ENCODE measurements around the gene NES.

Gene NES

GRCh38 chr1:156676820-156677615 is at the start of gene NES:
Gene NES, minus strand, starts transcription at chr1:156677407. Its CDS starts 143 bp downstream, at chr1:156677264.
- DNase-seq = no peak

GRCh38 chr1:156726549-156727226 is 49.5 kb upstream of the NES start:
- peak; percentile 41 for DNase-seq

DNA sequence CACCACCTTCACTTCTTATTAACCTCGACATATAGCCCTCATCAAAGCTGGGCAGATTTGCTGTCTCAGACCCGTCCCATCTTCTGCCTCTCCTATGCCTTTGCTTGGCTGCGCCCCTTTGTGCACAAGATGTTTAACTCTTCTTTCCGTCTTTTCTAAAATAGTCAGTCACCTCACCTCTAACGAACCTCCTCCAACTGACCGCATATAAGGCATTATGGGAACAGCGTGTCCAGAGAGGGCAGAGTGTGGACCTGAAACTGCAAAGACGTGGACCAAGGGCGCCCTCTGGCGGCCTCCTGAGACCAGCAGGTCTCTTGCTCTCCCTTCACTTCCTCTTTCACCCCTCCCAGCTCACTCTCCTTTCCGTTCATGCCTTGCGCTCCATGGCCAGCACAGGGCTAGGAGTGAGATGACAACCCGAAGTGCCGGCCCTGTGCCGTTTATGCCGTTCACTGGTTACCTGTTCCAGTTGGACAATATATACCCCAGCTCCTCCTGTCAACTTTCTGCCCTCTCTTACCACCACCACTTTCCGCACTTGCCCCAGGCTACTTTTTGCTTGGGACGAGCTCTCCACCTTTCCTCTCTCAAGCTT is 48.6 kb upstream of the NES start:
- peak; percentile 79 for DNase-seq

GRCh38 chr1:156721535-156721934 is 44.3 kb upstream of the NES start:
- DNase-seq = no peak

- DNase-seq = no peak
These were observed 43.9 kb upstream of the NES start for GRCh38 chr1:156721131-156721530.

GRCh38 chr1:156717351-156717750 is 40.1 kb upstream of the NES start:
- no peak for DNase-seq

DNA sequence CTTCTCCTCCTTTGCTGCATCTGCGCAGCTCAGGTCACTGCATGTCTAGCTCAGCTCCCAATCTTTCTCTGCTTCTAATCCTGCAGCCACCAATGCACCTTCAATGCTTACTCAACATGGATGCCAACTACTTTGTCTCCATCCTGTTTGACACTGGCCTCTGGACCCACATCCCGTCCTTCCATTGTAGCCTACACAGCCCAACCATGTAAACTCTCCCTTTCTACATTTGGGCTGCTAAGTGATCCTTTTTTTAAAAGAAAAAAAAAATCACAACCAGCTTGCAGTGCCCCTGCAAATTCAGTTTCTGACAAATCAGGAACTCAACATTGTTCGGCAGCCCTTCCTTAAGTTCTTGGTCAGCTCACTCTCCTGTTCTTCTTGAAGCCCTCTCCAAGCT is 37.6 kb upstream of the NES start:
- no peak for DNase-seq

DNA sequence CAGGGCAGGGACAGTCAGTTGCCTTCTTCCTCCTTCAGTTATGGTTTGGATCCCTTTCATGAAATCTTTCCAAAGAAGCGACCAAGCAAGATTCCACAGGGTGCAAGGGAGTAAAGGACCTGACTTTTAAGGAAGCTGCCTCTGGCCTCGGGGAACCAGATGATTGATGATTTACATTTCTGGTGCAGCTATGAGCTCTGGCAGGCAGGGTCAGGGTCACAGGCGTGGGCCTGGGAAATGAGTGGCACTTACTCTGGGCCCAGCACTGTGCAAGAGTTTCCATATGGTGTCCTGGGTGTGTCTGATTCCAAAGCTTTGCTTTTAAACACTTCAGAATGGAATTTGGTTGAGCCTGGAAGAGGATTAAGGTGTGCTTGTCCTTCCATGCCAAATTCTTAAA is 35.4 kb upstream of the NES start:
- DNase-seq = no peak

DNA sequence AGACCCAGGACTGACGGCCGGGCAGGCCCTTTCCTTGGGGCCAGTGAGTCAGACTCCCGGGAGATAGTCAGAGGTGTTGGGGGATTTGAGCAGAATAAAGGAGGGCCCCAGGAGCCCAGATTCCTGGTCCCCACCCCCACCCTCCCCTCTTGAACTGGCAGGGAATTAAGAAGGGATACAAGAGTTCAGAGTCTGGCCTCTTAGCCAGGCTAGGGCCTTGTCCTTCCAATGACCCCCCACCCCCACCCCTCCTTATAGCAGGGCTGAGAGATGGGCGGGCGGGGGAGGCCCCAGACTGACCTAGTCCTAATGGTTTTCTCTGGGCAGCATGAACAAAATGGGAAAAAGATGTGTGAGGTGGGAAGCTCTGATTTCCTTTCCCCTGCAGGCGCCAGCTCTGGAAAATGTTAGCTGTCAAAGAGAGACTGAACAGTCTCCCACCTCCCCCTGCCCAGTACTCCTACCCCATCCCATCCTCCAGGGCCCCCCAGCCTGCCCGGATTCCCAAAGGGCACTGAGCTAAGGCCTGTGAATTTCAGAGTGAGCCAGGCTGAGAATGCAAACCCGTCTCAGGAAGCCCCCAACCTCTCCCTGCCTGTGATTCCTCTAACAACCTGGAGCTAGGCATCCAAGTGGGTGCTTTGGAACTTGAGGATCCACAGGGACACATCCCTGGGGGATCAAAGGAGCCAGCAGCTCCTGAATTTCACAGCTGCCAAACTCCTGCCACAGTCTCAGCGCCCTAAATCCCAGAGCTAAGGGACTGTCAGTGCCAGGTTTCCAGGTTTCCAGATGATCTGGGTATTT is 34.0 kb upstream of the NES start:
- no peak for DNase-seq

GRCh38 chr1:156709757-156710489 is 32.7 kb upstream of the NES start:
- no peak for DNase-seq

- no peak for DNase-seq
These were observed 31.8 kb upstream of the NES start for GRCh38 chr1:156709031-156709430.

DNA sequence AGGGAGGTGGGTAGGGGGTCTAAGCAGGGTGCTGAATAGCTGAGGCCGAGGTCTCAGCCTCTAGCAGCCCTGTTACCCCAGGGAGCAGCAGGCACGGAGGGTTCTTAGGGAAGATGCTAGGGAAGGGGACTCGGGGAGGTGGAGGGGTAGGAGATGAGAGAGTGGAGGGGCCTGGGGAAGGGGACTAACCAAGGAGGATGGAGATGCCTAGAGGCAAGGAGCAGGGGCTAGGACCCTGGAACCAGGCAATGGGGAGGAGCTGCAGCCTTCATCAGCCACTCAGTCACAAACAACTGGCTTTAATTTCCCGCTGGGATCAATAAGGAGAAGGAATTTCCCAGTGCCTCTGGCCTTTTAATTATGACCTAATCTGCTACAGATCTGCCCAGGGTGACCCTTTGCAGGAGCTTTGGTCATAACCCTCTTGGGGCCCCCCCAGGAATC is 31.0 kb upstream of the NES start:
- DNase-seq = no peak

DNA sequence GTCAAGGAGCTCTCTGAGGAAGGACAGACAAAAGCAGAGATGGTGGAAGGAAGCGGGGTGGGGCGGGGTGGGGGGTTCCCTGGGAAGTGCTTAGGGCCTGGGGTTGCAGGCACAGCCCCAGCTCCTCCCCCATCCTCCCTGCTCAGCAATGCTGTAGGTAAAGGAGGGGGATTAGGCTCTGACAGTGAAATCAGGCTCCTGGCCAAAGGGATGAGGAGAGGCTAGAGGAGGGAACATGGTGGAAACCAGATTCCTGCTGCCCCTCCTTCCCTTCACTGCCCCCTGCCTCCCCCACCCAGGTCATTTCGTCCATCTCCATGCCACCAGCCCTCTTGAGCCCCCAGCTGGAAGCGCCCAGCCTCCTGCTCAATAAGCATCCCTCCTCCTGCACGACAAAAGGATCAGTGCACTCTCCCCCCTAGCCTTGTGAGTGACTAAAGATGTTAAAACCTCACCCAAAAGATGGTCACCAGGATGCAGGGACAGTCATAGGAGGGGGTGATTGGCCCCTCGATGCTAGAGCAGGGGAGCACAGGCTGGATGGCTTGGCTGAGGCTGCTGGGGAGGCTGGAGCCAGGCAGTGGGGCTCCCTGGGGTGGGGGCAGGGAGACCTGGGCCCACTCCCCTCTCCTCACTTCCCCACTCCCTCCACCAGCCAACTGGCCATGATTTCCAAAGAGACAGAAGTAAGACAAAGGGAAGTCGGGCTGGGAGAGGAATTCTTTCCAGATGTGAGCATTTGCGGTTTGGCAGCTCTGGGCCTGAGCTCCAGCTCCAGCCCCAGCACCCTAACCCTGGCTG is 30.4 kb upstream of the NES start:
- DNase-seq = no peak

DNA sequence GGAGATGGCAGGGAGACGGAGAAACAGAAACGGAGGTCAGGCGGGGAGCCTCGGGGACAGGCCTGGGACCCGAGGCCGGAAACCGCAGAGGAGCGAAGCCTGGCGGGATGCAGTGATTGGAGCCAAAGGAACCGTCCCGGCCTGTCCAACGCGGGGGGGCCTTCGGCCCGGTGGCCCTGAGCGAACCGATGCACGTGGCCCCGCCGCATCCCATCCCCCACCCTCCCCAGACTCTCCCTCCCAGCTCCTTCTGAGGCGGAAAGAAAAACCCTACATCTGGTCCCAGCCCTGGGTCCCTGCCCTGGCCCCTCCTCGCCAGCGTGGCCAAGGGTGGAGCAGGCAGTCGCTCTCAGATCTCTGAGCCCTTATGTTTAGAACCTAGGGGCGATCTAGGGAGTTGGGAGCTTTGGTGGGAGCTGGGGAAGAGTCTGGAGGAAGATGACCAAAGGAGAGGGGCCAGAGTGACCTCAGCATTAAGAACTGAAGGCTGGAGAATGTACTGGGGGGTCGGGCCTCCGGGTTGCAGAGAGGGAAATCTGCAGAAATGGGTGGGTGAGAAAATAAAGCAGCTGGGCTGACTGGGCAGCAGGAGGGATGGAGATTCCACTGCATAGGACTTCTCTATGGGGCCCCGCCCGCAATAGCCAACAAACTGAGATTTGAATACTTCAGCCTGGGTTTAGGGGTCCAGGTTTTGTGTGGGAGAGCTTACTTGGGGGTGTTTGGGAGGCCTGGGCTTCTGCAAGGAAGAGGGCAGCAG is 29.6 kb upstream of the NES start:
- DNase-seq = no peak

DNA sequence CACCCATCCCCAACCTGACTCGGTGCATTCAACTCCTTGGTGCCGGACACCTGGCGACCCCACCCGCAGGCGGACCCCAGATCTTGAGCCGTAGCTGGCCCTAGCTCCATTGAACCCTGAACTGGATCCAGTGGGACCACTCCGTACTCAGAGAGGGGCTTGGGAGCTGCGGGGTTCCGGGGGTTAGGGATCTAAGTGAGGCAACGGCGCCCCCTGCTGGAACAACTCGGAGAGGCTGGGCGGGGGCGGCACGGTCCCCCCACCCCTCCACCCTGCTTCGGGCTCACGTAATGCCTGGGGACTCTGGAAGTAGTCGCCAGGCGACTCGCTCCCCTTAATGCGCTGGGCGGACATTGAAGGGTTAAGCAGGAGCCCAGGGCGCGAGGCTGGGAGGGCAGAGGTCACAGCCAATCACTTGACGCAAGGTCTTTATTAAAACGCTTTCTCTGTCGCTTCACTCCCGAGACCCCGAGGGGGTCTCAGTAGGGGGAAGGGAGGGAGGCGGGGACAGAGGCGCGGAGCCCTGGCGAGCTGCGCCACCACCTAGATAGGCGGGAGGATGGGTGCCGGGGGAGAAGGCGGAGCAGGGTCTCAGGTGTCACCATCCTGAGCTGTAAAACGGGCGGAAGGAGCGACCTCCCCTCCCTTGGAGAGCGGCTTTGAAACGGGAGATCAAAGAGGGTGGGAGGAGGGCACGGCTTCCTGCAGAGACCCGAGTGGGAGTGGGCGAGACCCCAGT is 28.9 kb upstream of the NES start:
- peak; percentile 75 for DNase-seq

- DNase-seq = peak; percentile 31
These were observed 28.2 kb upstream of the NES start, which contains the start of gene CRABP2 for GRCh38 chr1:156705321-156705917. Gene CRABP2, minus strand, starts transcription at chr1:156705583. Its CDS starts 137 bp downstream, at chr1:156705446.

DNA sequence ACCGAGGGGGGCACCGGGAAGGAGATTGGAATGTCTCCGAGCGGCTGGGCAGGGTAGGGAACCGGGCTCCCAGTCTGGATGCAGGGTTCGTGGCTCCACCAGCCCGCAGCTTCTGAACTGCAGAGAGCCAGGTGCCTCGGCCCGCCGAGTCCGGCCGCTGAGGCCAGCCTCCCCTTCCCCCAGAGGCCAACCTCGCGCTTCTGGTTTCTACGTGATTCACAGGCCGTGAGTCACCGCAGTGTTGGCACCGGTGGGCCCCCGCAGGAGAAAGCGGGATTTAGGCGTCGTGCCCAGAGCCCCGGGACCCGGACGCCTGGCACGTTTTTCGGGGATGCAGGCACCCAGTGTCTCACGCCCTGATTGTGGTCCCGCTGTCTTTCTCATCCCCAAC is 27.7 kb upstream of the NES start:
- no peak for DNase-seq

DNA sequence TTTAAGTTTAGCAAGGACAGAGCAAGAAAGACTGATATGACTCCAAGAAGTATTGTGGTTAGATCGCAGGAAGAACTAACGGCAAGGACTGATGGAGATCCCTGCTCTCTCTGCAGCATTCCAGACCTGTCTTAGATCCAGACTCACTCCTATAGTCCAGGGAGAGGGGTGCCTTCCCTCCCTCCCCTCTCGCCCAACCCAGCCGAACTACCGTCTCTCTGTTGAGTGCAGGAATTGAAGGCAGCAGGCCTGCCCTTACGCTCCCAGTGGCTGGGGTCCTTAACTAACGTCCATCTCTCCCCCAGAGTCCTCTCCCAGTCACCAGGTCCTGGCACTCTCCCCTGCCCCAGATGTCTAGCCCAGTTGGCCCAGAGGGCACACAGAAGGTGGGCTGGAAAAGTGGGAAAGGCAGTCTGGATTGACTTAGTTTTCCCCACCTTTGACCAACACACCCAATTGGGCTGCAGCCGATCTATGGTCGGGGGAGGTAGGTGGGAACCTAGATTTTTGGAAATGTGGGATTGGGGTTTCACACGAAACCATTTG is 27.0 kb upstream of the NES start:
- no peak for DNase-seq

GRCh38 chr1:156703741-156704140 is 26.5 kb upstream of the NES start:
- DNase-seq = no peak
